ENCODE data around the gene NRIP3. TPM values are rescaled to one million over a fixed set of nuclear protein-coding genes. Genes with fewer than 3 reads are reported as not detected.

The NRIP3 gene
- total and polyA plus RNA-seq, 2 of the 13 experiments (the other 11 are each of a cell fraction or from before 2014, with no cell fraction given), result 0.04 to 0.07 TPM

- Histone ChIP-seq H3K27me3 (ENCODE audit: control insufficient read depth in 1 of 2, insufficient read depth in 2 of 2, low read length in 2 of 2) (peaks cover 1 to 35% of the 10 kb centered on the region in 2 experiments; a peak in 4 of 5 replicates), H3K9ac (ENCODE audit: insufficient read depth, low read depth, low read length) (no peak overlapping the region), H3K79me2 (ENCODE audit: insufficient read depth, low read length) (no peaks in the 10 kb centered on the region), H4K20me1 (ENCODE audit: insufficient read depth, low read length) (no peaks in the 10 kb centered on the region), H2AFZ (ENCODE audit: low read length) (no peak overlapping the region), H3K4me1 (ENCODE audit: insufficient read depth, low read length) (peaks cover 1% of the 10 kb centered on the region), H3K4me3 (replicated peaks in 1 of 3; ENCODE audit: insufficient read depth in 1 of 3, low read depth in 2 of 3, low read length in 3 of 3) (no peak overlapping the region), H3K27ac (ENCODE audit: extremely low read length, insufficient read depth, low read length) (no peak overlapping the region), H3K36me3 (replicated peaks in 1 of 2; ENCODE audit: control insufficient read depth in 1 of 2, insufficient read depth in 2 of 2, low read length in 2 of 2) (no peaks in the 10 kb centered on the region), H3K9me3 (ENCODE audit: low read length) (no peaks in the 10 kb centered on the region), H3K4me2 (ENCODE audit: low read depth, low read length) (no peak overlapping the region)
- DNase-seq (ENCODE audit: low spot score), result no peak
- FAIRE-seq, result no peak
- in situ Hi-C loops (cut with HindIII; ENCODE audit: extremely low pct_ligation_motif_present, low pct_unique_long_range_greater_than_20kb), result no loop called here
- no peak for ATAC-seq
- POLR2A ChIA-PET, result no interaction called here
- BruUV-seq (replicated peaks), result no TSS peak
- WGBS (ENCODE audit: low lambda C conversion rate), result 0% methylated on average over 1 of the region's 1 CpG
- no peak for TF ChIP-seq PAX8 (CRISPR knock-in tag; IDR thresholded peaks at IDR 0.05; ENCODE audit: borderline replicate concordance)
- no peak for TF ChIP-seq KAT2B (IDR thresholded peaks at IDR 0.05; ENCODE audit: borderline replicate concordance, low read depth, low read length)
- TF ChIP-seq CENPT (CRISPR knock-in tag; IDR thresholded peaks at IDR 0.05; ENCODE audit: low read depth), result no peak
- TF ChIP-seq, protein P1, sequence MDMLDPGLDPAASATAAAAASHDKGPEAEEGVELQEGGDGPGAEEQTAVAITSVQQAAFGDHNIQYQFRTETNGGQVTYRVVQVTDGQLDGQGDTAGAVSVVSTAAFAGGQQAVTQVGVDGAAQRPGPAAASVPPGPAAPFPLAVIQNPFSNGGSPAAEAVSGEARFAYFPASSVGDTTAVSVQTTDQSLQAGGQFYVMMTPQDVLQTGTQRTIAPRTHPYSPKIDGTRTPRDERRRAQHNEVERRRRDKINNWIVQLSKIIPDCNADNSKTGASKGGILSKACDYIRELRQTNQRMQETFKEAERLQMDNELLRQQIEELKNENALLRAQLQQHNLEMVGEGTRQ (IDR thresholded peaks at IDR 0.05; ENCODE audit: low read depth, low read length), result no peak
- TF ChIP-seq, protein P1 (CRISPR knock-in tag; IDR thresholded peaks at IDR 0.05; ENCODE audit: borderline replicate concordance), result no peak
- no peak for TF ChIP-seq ZNF749 (CRISPR knock-in tag; IDR thresholded peaks at IDR 0.05; ENCODE audit: borderline replicate concordance)
- TF ChIP-seq KLF16 (CRISPR knock-in tag; IDR thresholded peaks at IDR 0.05), result no peak
- TF ChIP-seq NCOA2 (CRISPR knock-in tag; IDR thresholded peaks at IDR 0.05), result no peak
- TF ChIP-seq ZNF562 (CRISPR knock-in tag; IDR thresholded peaks at IDR 0.05; ENCODE audit: borderline replicate concordance), result no peak
- TF ChIP-seq ZNF558 (CRISPR knock-in tag; IDR thresholded peaks at IDR 0.05; ENCODE audit: borderline replicate concordance), result no peak
- TF ChIP-seq SMARCC2 (IDR thresholded peaks at IDR 0.05), result no peak
- TF ChIP-seq ZNF563 (CRISPR knock-in tag; IDR thresholded peaks at IDR 0.05), result no peak
- CTCF ChIA-PET (ENCODE audit: low intra/inter-chr PET ratio, low total read pairs), result no interaction called here
- intact Hi-C loops (cut with micrococcal nuclease; ENCODE audit: unreplicated experiment), result no loop called here
Observed at GRCh38 chr11:9008661-9009060, 4.9 kb upstream of the NRIP3 start.
